Activated CD8-positive, alpha-beta T cell treated with anti-CD3 and anti-CD28 coated beads for 36 hours (primary cell): Measurements from ENCODE around the gene RDH5. TPM values are rescaled to one million over a fixed set of nuclear protein-coding genes. Genes with fewer than 3 reads are reported as not detected.

Experiments used
- ATAC-seq: fragments of 200-7000 bp; cut with Tn5 transposase; one replicate; pipeline ENCODE4 v1.10.0; 2021; ENCODE audit warnings: mild to moderate bottlenecking, moderate library complexity
- CTCF ChIA-PET: fragments of 350-600 bp; sonication (Branson Sonifier 250); formaldehyde crosslinking; loops from one replicate; lab custom pipeline; 2021; ENCODE audit warnings: antibody characterized with exemption; lab: Charles Lee
- POLR2A ChIA-PET: fragments of 350-600 bp; sonication (Branson Sonifier 250); formaldehyde crosslinking; loops from one replicate; lab custom pipeline; 2021; ENCODE audit warnings: antibody characterized with exemption; lab: Charles Lee
- DNase-seq: peaks from one replicate; pipeline ENCODE4 v3.0.0-alpha.2; 2020
- H3K27ac Mint-ChIP-seq: one replicate; pipeline ENCODE4 v1.8.0; 2021; ENCODE audit warnings: mild to moderate bottlenecking, mixed read lengths
- H3K27me3 Mint-ChIP-seq: one replicate; pipeline ENCODE4 v1.8.0; 2021; ENCODE audit warnings: mixed read lengths
- H3K36me3 Mint-ChIP-seq: one replicate; pipeline ENCODE4 v1.8.0; 2021; ENCODE audit warnings: low read depth, mixed read lengths
- H3K4me1 Mint-ChIP-seq: one replicate; pipeline ENCODE4 v1.8.0; 2021; ENCODE audit warnings: low read depth, mixed read lengths
- H3K4me3 Mint-ChIP-seq: one replicate; pipeline ENCODE4 v1.8.0; 2021; ENCODE audit warnings: mild to moderate bottlenecking, moderate library complexity, mixed read lengths
- H3K9me3 Mint-ChIP-seq: one replicate; pipeline ENCODE4 v1.8.0; 2021; ENCODE audit warnings: mixed read lengths
- CTCF ChIP-seq: fragments of 200-600 bp; IDR thresholded peaks from one replicate; pipeline ENCODE4 v1.8.0; 2022; ENCODE audit warnings: antibody characterized with exemption, mild to moderate bottlenecking
- intact Hi-C: fragments of 100-400 bp; cut with micrococcal nuclease; formaldehyde crosslinking; loops from one replicate; pipeline ENCODE4 v1.10.0; 2022
- total RNA-seq, 2 experiments: library from RNA; stranded (reverse); gene quantifications; one replicate each; pipeline ENCODE4 v1.2.3, GENCODE V29; 2021

The RDH5 gene
- total RNA-seq, 2 experiments from 2014 or later: 5.3 to 6.8 TPM

- H3K9me3 Mint-ChIP-seq: no peaks in the 10 kb centered on the region
- CTCF ChIA-PET: interaction anchor here (2.1 kb wide), 2 partner anchors 8 to 9 kb away, joined by 5 to 8 read pairs; partner anchors contain the start of gene GDF11
- H3K36me3 Mint-ChIP-seq: peaks cover 2% of the 10 kb centered on the region
- H3K27ac Mint-ChIP-seq: no peak overlapping the region
- TF ChIP-seq CTCF: no peak
- ATAC-seq (no peak), DNase-seq (no peak)
- intact Hi-C loops: loop anchor here (10.0 kb wide), 1 partner anchor 242 kb away; the partner anchor contains the start of gene RAB5B
- H3K4me3 Mint-ChIP-seq: no peak overlapping the region
- no peaks in the 10 kb centered on the region for H3K27me3 Mint-ChIP-seq
- peaks cover 22% of the 10 kb centered on the region for H3K4me1 Mint-ChIP-seq
- POLR2A ChIA-PET: interaction anchor here (1.0 kb wide), 1 partner anchor 14 kb away, joined by 3 read pairs; no protein-coding TSS in a partner anchor
Measured at GRCh38 chr12:55733021-55733555, 12.9 kb downstream of the RDH5 start.

DNA sequence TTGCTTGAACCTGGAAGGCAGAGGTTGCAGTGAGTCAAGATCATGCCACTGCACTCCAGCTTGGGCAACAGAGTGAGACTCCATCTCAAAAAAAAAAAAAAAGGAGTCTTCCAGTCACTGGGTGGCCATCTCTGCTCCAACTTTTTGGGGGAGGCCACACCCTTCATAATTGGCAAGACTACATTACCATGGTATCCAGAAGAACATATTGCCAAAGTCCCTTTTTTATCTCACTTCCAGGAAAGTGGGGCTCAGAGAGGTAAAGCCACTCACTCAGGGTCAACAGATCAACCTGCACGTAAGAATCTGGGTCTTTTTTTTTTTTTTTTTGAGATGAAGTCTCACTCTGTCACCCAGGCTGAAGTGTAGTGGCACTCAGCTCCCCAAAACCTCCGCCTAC, 13.7 kb downstream of the RDH5 start:
- H3K4me1 Mint-ChIP-seq: peaks cover 26% of the 10 kb centered on the region
- peaks cover 2% of the 10 kb centered on the region for H3K36me3 Mint-ChIP-seq
- H3K4me3 Mint-ChIP-seq: no peak overlapping the region
- H3K9me3 Mint-ChIP-seq: no peaks in the 10 kb centered on the region
- POLR2A ChIA-PET: no interaction called here
- ATAC-seq: no peak
- intact Hi-C loops: loop anchor here (10.0 kb wide), 1 partner anchor 241 kb away; the partner anchor contains the start of gene RAB5B
- no peak for DNase-seq
- H3K27ac Mint-ChIP-seq: no peak overlapping the region
- CTCF ChIA-PET: interaction anchor here (0.8 to 2.1 kb wide), 5 partner anchors 8 to 296 kb away, joined by 3 to 8 read pairs (median 4); partner anchors contain the start of gene GDF11
- TF ChIP-seq CTCF: no peak
- no peaks in the 10 kb centered on the region for H3K27me3 Mint-ChIP-seq

DNA sequence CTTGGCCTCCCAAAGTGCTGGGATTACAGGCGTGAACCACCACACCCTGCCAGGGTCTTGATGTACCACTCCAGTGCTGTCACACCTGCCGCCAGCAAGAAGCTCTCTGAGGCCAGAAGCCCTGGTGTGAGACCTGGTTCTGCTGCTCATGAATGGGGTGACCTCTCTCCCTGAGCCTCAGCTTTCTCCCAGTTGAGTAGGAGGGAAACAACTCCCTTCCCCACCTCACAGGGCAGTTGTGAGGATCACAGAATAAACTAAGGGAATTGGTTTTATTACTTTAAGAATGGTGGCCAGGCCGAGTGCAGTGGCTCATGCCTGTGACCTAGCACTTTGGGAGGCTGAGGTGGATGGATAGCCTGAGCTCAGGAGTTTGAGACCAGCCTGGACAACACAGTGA, 14.4 kb downstream of the RDH5 start:
- ATAC-seq (no peak), DNase-seq (no peak)
- Mint-ChIP-seq H3K36me3 (peaks cover 2% of the 10 kb centered on the region), H3K4me3 (no peak overlapping the region), H3K27ac (no peak overlapping the region), H3K27me3 (no peaks in the 10 kb centered on the region), H3K9me3 (no peaks in the 10 kb centered on the region), H3K4me1 (peaks cover 27% of the 10 kb centered on the region)
- POLR2A ChIA-PET: interaction anchor here (1.0 kb wide), 1 partner anchor 19 kb away, joined by 4 read pairs; no protein-coding TSS in a partner anchor
- no peak for TF ChIP-seq CTCF
- CTCF ChIA-PET: interaction anchor here (0.8 to 4.6 kb wide), 5 partner anchors 10 to 295 kb away, joined by 3 to 34 read pairs (median 4); no protein-coding TSS in a partner anchor
- intact Hi-C loops: loop anchor here (10.0 kb wide), 1 partner anchor 240 kb away; the partner anchor contains the start of gene RAB5B

- Mint-ChIP-seq H3K27ac (no peak overlapping the region), H3K4me1 (peaks cover 18% of the 10 kb centered on the region), H3K36me3 (no peaks in the 10 kb centered on the region), H3K4me3 (no peak overlapping the region), H3K27me3 (no peaks in the 10 kb centered on the region), H3K9me3 (no peaks in the 10 kb centered on the region)
- ATAC-seq: no peak
- ChIA-PET POLR2A (no interaction called here), CTCF (interaction anchor here (1.2 to 5.6 kb wide), 8 partner anchors 13 to 190 kb away, joined by 3 to 87 read pairs (median 28); partner anchors contain the start of genes BLOC1S1, DNAJC14 and RDH5)
- intact Hi-C loops: loop anchor here (5.0 to 10.0 kb wide), 3 partner anchors 81 to 239 kb away; partner anchors contain the start of genes ORMDL2, PYM1, RAB5B and SARNP
- no peak for TF ChIP-seq CTCF
- no peak for DNase-seq
Measured at GRCh38 chr12:55736076-55736475, 15.9 kb downstream of the RDH5 start.
